IPS DF 6.9 (cell line): ENCODE data around the gene TOR2A.

Experiments
- DNase-seq: peaks from one replicate; pipeline ENCODE4 v3.0.0-alpha.2; 2013; ENCODE audit warnings: low read depth, low spot score
- H3K27ac ChIP-seq: one replicate; pipeline ENCODE4 v1.5.1; 2013; ENCODE audit warnings: low read length, control low read depth
- H3K27me3 ChIP-seq: 2 replicates; pipeline ENCODE4 v1.6.1; 2013; ENCODE audit warnings: mild to moderate bottlenecking, low read length; ENCODE audit not compliant: control insufficient read depth, insufficient read depth
- H3K36me3 ChIP-seq: 2 replicates; pipeline ENCODE4 v1.6.1; 2013; ENCODE audit warnings: low read length; ENCODE audit not compliant: control insufficient read depth, insufficient read depth
- H3K4me1 ChIP-seq: 2 replicates; pipeline ENCODE4 v1.6.1; 2013; ENCODE audit warnings: low read length; ENCODE audit not compliant: control insufficient read depth, insufficient read depth
- H3K4me3 ChIP-seq: 2 replicates; pipeline ENCODE4 v1.5.1; 2013; ENCODE audit warnings: mild to moderate bottlenecking, low read length
- H3K9me3 ChIP-seq: 2 replicates; pipeline ENCODE4 v1.6.1; 2013; ENCODE audit warnings: low read length, inconsistent platforms; ENCODE audit not compliant: control insufficient read depth, insufficient read depth
- WGBS: extraction: QIAGEN DNeasy Blood & Tissue Kit; methylation state at CpG from one replicate; pipeline ENCODE4 v1.1.7; 2013; ENCODE audit warnings: mixed read lengths, missing lambda C conversion rate; ENCODE audit not compliant: insufficient read length, insufficient coverage; 5-methylcytosine and 5-hydroxymethylcytosine counted together

The TOR2A gene

GRCh38 chr9:127730799-127731410 is 4.2 kb downstream of the TOR2A start:
- no CpG with 5 or more reads among the region's 9 CpGs for WGBS
- Histone ChIP-seq H3K4me3 (no peak overlapping the region), H3K27me3 (no peaks in the 10 kb centered on the region), H3K36me3 (no peaks in the 10 kb centered on the region), H3K27ac (no peak overlapping the region), H3K4me1 (peaks cover 6% of the 10 kb centered on the region), H3K9me3 (no peaks in the 10 kb centered on the region)
- DNase-seq, result no peak

- DNase-seq, result no peak
- Histone ChIP-seq H3K27me3 (no peaks in the 10 kb centered on the region), H3K27ac (no peak overlapping the region), H3K4me3 (no peak overlapping the region), H3K4me1 (peaks cover 6% of the 10 kb centered on the region), H3K36me3 (no peaks in the 10 kb centered on the region), H3K9me3 (no peaks in the 10 kb centered on the region)
- no CpG with 5 or more reads among the region's 9 CpGs for WGBS
Observed at GRCh38 chr9:127730262-127730661, 4.8 kb downstream of the TOR2A start.

- Histone ChIP-seq H3K9me3 (no peaks in the 10 kb centered on the region), H3K27ac (no peak overlapping the region), H3K4me3 (no peak overlapping the region), H3K4me1 (peaks cover 6% of the 10 kb centered on the region), H3K27me3 (no peaks in the 10 kb centered on the region), H3K36me3 (no peaks in the 10 kb centered on the region)
- no CpG with 5 or more reads among the region's 18 CpGs for WGBS
- DNase-seq, result no peak
Observed at GRCh38 chr9:127729522-127730256, 5.4 kb downstream of the TOR2A start.

GRCh38 chr9:127728808-127729207 is 6.3 kb downstream of the TOR2A start:
- no peaks in the 10 kb centered on the region; the same call in 1 of the 2 replicates for H3K4me1 ChIP-seq
- no peak for DNase-seq
- no peak overlapping the region for H3K4me3 ChIP-seq
- H3K9me3 ChIP-seq, result no peaks in the 10 kb centered on the region
- no peaks in the 10 kb centered on the region for H3K36me3 ChIP-seq
- H3K27ac ChIP-seq, result no peak overlapping the region
- WGBS, result no CpG with 5 or more reads among the region's 8 CpGs
- H3K27me3 ChIP-seq, result no peaks in the 10 kb centered on the region

GRCh38 chr9:127726871-127727270 is 8.2 kb downstream of the TOR2A start:
- H3K27ac ChIP-seq, result no peak overlapping the region
- H3K4me3 ChIP-seq, result no peak overlapping the region
- H3K9me3 ChIP-seq, result no peaks in the 10 kb centered on the region
- no peaks in the 10 kb centered on the region for H3K36me3 ChIP-seq
- H3K4me1 ChIP-seq, result no peaks in the 10 kb centered on the region
- no peaks in the 10 kb centered on the region for H3K27me3 ChIP-seq
- WGBS, result no CpG with 5 or more reads among the region's 8 CpGs
- DNase-seq, result no peak

GRCh38 chr9:127724012-127724411 is 11.1 kb downstream of the TOR2A start:
- Histone ChIP-seq H3K4me3 (no peak overlapping the region), H3K36me3 (no peaks in the 10 kb centered on the region), H3K4me1 (no peaks in the 10 kb centered on the region), H3K27me3 (no peaks in the 10 kb centered on the region), H3K9me3 (no peaks in the 10 kb centered on the region), H3K27ac (no peak overlapping the region)
- WGBS, result no CpG with 5 or more reads among the region's 23 CpGs
- DNase-seq, result no peak

GRCh38 chr9:127723444-127723843 is 11.7 kb downstream of the TOR2A start:
- WGBS, result no CpG with 5 or more reads among the region's 5 CpGs
- no peaks in the 10 kb centered on the region for H3K4me1 ChIP-seq
- H3K4me3 ChIP-seq, result no peak overlapping the region
- no peak overlapping the region for H3K27ac ChIP-seq
- no peaks in the 10 kb centered on the region for H3K36me3 ChIP-seq
- DNase-seq, result no peak
- no peaks in the 10 kb centered on the region for H3K27me3 ChIP-seq
- H3K9me3 ChIP-seq, result no peaks in the 10 kb centered on the region

GRCh38 chr9:127723013-127723412 is 12.1 kb downstream of the TOR2A start:
- H3K27me3 ChIP-seq, result no peaks in the 10 kb centered on the region
- no CpG with 5 or more reads among the region's 13 CpGs for WGBS

GRCh38 chr9:127722055-127722745 is 12.9 kb downstream of the TOR2A start:
- Histone ChIP-seq H3K27ac (no peak overlapping the region), H3K36me3 (no peaks in the 10 kb centered on the region), H3K4me3 (no peak overlapping the region), H3K27me3 (no peaks in the 10 kb centered on the region), H3K9me3 (no peaks in the 10 kb centered on the region), H3K4me1 (no peaks in the 10 kb centered on the region)
- DNase-seq, result no peak
- WGBS, result no CpG with 5 or more reads among the region's 12 CpGs

More at GRCh38 chr9:127723013-127723412, 12.1 kb downstream of the TOR2A start:
- Histone ChIP-seq H3K36me3 (no peaks in the 10 kb centered on the region), H3K4me1 (no peaks in the 10 kb centered on the region), H3K4me3 (no peak overlapping the region), H3K27ac (no peak overlapping the region), H3K9me3 (no peaks in the 10 kb centered on the region)
- DNase-seq, result no peak

GRCh38 chr9:127721391-127721821 is 13.7 kb downstream of the TOR2A start:
- Histone ChIP-seq H3K27ac (no peak overlapping the region), H3K27me3 (no peaks in the 10 kb centered on the region), H3K36me3 (no peaks in the 10 kb centered on the region), H3K4me1 (no peaks in the 10 kb centered on the region), H3K4me3 (no peak overlapping the region), H3K9me3 (no peaks in the 10 kb centered on the region)
- no CpG with 5 or more reads among the region's 11 CpGs for WGBS
- no peak for DNase-seq
